CD14-positive monocyte (primary cell): ENCODE measurements around the gene MYCBP2. TPM values are rescaled to one million over a fixed set of nuclear protein-coding genes. Genes with fewer than 3 reads are reported as not detected.
"Not testable (repeated sequence)": the region's sequence is repeated elsewhere in the genome, so short reads cannot be mapped to it uniquely, and the experiment has no call there.

Source experiments
- DNase-seq, 3 donors: peaks; one replicate each; pipeline ENCODE4 v3.0.0-alpha.2; 2011 to 2022
- H2AFZ ChIP-seq: 2 replicates; pipeline ENCODE4 v1.6.0; 2012; ENCODE audit warnings: mild to moderate bottlenecking, low read depth, low read length, inconsistent platforms; ENCODE audit not compliant: insufficient read depth, poor library complexity, severe bottlenecking
- H3K27ac ChIP-seq, 2 donors: 1 replicate in 1 of 2; 2 replicates in 1 of 2; pipeline ENCODE4 v1.5.1; 2012 to 2013; ENCODE audit warnings: low read length in 2 of 2, control low read depth in 1 of 2, inconsistent platforms in 1 of 2, low read depth in 1 of 2, mild to moderate bottlenecking in 1 of 2
- H3K27me3 ChIP-seq, 2 donors: one replicate each; pipeline versions ENCODE4 v1.6.0 to v1.6.1; 2011 to 2013; ENCODE audit warnings: low read length in 2 of 2; ENCODE audit not compliant: control insufficient read depth in 2 of 2, insufficient read depth in 2 of 2
- H3K36me3 ChIP-seq, 2 donors: replicated peaks in 1 of 2; 1 replicate in 1 of 2; 2 replicates in 1 of 2; pipeline versions ENCODE4 v1.5.1 to v1.6.1; 2012 to 2013; ENCODE audit warnings: low read length in 2 of 2, control low read depth in 1 of 2, inconsistent platforms in 1 of 2, mild to moderate bottlenecking in 1 of 2; ENCODE audit not compliant: insufficient read depth in 2 of 2, control insufficient read depth in 1 of 2
- H3K4me1 ChIP-seq, 2 donors: 1 replicate in 1 of 2; 2 replicates in 1 of 2; pipeline versions ENCODE4 v1.5.1 to v1.6.1; 2012 to 2013; ENCODE audit warnings: low read length in 2 of 2, control low read depth in 1 of 2, inconsistent platforms in 1 of 2, mild to moderate bottlenecking in 1 of 2, moderate library complexity in 1 of 2; ENCODE audit not compliant: insufficient read depth in 2 of 2, control insufficient read depth in 1 of 2
- H3K4me2 ChIP-seq: replicated peaks from 2 replicates; pipeline ENCODE3; 2012; ENCODE audit warnings: low read length, moderate library complexity, mild to moderate bottlenecking; ENCODE audit not compliant: poor library complexity, severe bottlenecking; ENCODE audit errors: extremely low read depth
- H3K4me3 ChIP-seq, 3 experiments: fragments of 200-600 bp in 1 of 3; sonication (generic) in 1 of 3; replicated peaks in 1 of 3; 1 replicate in 2 of 3; 2 replicates in 1 of 3; pipeline ENCODE4 v1.5.1; 2011 to 2013; ENCODE audit warnings: low read length in 3 of 3, mild to moderate bottlenecking in 3 of 3, control low read depth in 2 of 3, low read depth in 2 of 3, inconsistent platforms in 1 of 3, moderate library complexity in 1 of 3
- H3K79me2 ChIP-seq: 2 replicates; pipeline ENCODE4 v1.6.0; 2012; ENCODE audit warnings: mild to moderate bottlenecking, control low read depth, inconsistent platforms, low read length, moderate library complexity; ENCODE audit not compliant: insufficient read depth
- H3K9ac ChIP-seq: 2 replicates; pipeline ENCODE4 v1.6.0; 2017; ENCODE audit warnings: low read length, mild to moderate bottlenecking; ENCODE audit not compliant: insufficient read depth, poor library complexity, severe bottlenecking
- H3K9me3 ChIP-seq, 2 donors: replicated peaks in 1 of 2; 1 replicate in 1 of 2; 2 replicates in 1 of 2; pipeline versions ENCODE4 v1.5.1 to v1.6.1; 2012 to 2013; ENCODE audit warnings: low read length in 2 of 2, control low read depth in 1 of 2; ENCODE audit not compliant: control insufficient read depth in 1 of 2, insufficient read depth in 1 of 2
- H4K20me1 ChIP-seq: 2 replicates; pipeline ENCODE4 v1.6.0; 2012; ENCODE audit warnings: mild to moderate bottlenecking, low read length, control low read depth, moderate library complexity; ENCODE audit not compliant: insufficient read depth
- H3K27ac Mint-ChIP-seq, 7 donors: one replicate each; pipeline ENCODE4 v1.8.0; 2020; ENCODE audit warnings: mild to moderate bottlenecking in 7 of 7, mixed read lengths in 7 of 7, moderate library complexity in 6 of 7, inconsistent platforms in 2 of 7
- H3K27me3 Mint-ChIP-seq, 3 donors: one replicate each; pipeline ENCODE4 v1.8.0; 2021 to 2022; ENCODE audit warnings: low read depth in 3 of 3, mild to moderate bottlenecking in 3 of 3, mixed read lengths in 3 of 3, moderate library complexity in 3 of 3, inconsistent platforms in 1 of 3
- H3K36me3 Mint-ChIP-seq, 2 donors: one replicate each; pipeline ENCODE4 v1.8.0; 2020; ENCODE audit warnings: mixed read lengths in 2 of 2, inconsistent platforms in 1 of 2, mild to moderate bottlenecking in 1 of 2
- H3K4me1 Mint-ChIP-seq: one replicate; pipeline ENCODE4 v1.8.0; 2020; ENCODE audit warnings: mild to moderate bottlenecking, mixed read lengths
- H3K4me3 Mint-ChIP-seq, 2 donors: one replicate each; pipeline ENCODE4 v1.8.0; 2020; ENCODE audit warnings: mild to moderate bottlenecking in 2 of 2, mixed read lengths in 2 of 2, moderate library complexity in 1 of 2
- H3K9me3 Mint-ChIP-seq, 7 donors: one replicate each; pipeline ENCODE4 v1.8.0; 2020 to 2022; ENCODE audit warnings: mixed read lengths in 7 of 7, mild to moderate bottlenecking in 6 of 7, moderate library complexity in 6 of 7, inconsistent platforms in 2 of 7
- CTCF ChIP-seq: fragments of 200-600 bp; IDR thresholded peaks from one replicate; pipeline ENCODE4 v1.8.0; 2022; ENCODE audit warnings: antibody characterized with exemption, mild to moderate bottlenecking
- WGBS: methylation state at CpG from one replicate; pipeline ENCODE4 v1.1.5; 2013; ENCODE audit warnings: missing lambda C conversion rate; ENCODE audit not compliant: insufficient coverage; 5-methylcytosine and 5-hydroxymethylcytosine counted together
- intact Hi-C, 2 donors: fragments of 100-400 bp; cut with micrococcal nuclease; formaldehyde crosslinking; loops; one replicate each; pipeline versions ENCODE4 v1.15.0 to v1.15.1; 2023
- polyA plus RNA-seq, 3 donors: library from polyadenylated mRNA; depleted of rRNA in 1 of 3; unstranded in 2 of 3; stranded (reverse) in 1 of 3; fragments of 300-500 nt in 2 of 3; fragments of >200 nt in 1 of 3; fragmentation: Illumina TruSeq in 2 of 3; gene quantifications; 1 replicate in 2 of 3; 2 replicates in 1 of 3; pipeline ENCODE4 v1.2.3, GENCODE V29; 2012 to 2021

MYCBP2 gene
- polyA plus RNA-seq, 3 donors, result 7.6 to 51.5 (median 14.4) TPM

GRCh38 chr13:77316430-77316829 is 10.5 kb downstream of the MYCBP2 start:
- Mint-ChIP-seq H3K36me3 (peaks cover 0 to 17% of the 10 kb centered on the region in 2 donors), H3K9me3 (no peaks in the 10 kb centered on the region), H3K27ac (peak overlapping the region in 3 of 7 donors; percentile 13 to 59 (median 51)), H3K27me3 (no peaks in the 10 kb centered on the region), H3K4me3 (no peak overlapping the region), H3K4me1 (peaks cover 56% of the 10 kb centered on the region)
- Histone ChIP-seq H4K20me1 (peaks cover 100% of the 10 kb centered on the region), H3K9ac (no peak overlapping the region), H3K4me1 (peaks cover 7 to 10% of the 10 kb centered on the region in 2 donors), H3K4me2 (no peak overlapping the region), H3K27ac (peak overlapping the region in 1 of 2 donors; percentile 33), H3K36me3 (peaks cover 0 to 11% of the 10 kb centered on the region in 2 donors), H3K9me3 (no peaks in the 10 kb centered on the region), H3K27me3 (no peaks in the 10 kb centered on the region), H3K4me3 (no peak overlapping the region), H3K79me2 (peaks cover 100% of the 10 kb centered on the region), H2AFZ (no peak overlapping the region)
- intact Hi-C loops, result no loop called here
- no peak for DNase-seq
- TF ChIP-seq CTCF, result no peak
- WGBS, result 0% methylated on average over 1 of the region's 4 CpGs

GRCh38 chr13:77315509-77315908 is 11.4 kb downstream of the MYCBP2 start:
- H3K4me3 ChIP-seq, H3K4me1 ChIP-seq, H3K9me3 Mint-ChIP-seq, H3K27me3 Mint-ChIP-seq, H3K27ac ChIP-seq, H3K9me3 ChIP-seq, H3K4me2 ChIP-seq, DNase-seq, intact Hi-C loops, H3K9ac ChIP-seq, H3K27me3 ChIP-seq, H3K4me3 Mint-ChIP-seq, H2AFZ ChIP-seq: not testable (repeated sequence)
- 93% methylated on average over 3 of the region's 7 CpGs for WGBS
- Histone ChIP-seq H4K20me1 (peaks cover 100% of the 10 kb centered on the region), H3K36me3 (peaks cover 0 to 11% of the 10 kb centered on the region in 2 donors), H3K79me2 (peaks cover 100% of the 10 kb centered on the region)
- Mint-ChIP-seq H3K27ac (peak overlapping the region in 1 of 7 donors; percentile 36), H3K4me1 (peaks cover 58% of the 10 kb centered on the region), H3K36me3 (peaks cover 0 to 17% of the 10 kb centered on the region in 2 donors)
